GM23338 (cell line): Measurements from ENCODE around the gene EPHB6. TPM values are rescaled to one million over a fixed set of nuclear protein-coding genes. Genes with fewer than 3 reads are reported as not detected.

Source experiments
- ATAC-seq: fragments of 200-7000 bp; cut with Tn5 transposase; 3 replicates; pipeline ENCODE4 v1.9.1; 2020
- DNase-seq: peaks from one replicate; pipeline ENCODE4 v3.0.0-alpha.2; 2015; ENCODE audit warnings: low spot score
- H2AFZ ChIP-seq: fragments of 200-600 bp; sonication (generic); 2 replicates; pipeline ENCODE4 v1.8.0; 2016; ENCODE audit warnings: antibody characterized with exemption, mild to moderate bottlenecking, moderate library complexity
- H3F3A ChIP-seq: fragments of 200-600 bp; sonication (generic); replicated peaks from 2 replicates; pipeline ENCODE4 v1.8.0; 2017; ENCODE audit warnings: antibody characterized with exemption, mixed run types, low read depth
- H3K27ac ChIP-seq: fragments of 200-600 bp; sonication (generic); 2 replicates; pipeline ENCODE4 v1.6.1; 2016; ENCODE audit warnings: low read depth
- H3K27me3 ChIP-seq: fragments of 200-600 bp; sonication (generic); 2 replicates; pipeline ENCODE4 v1.8.0; 2016; ENCODE audit warnings: mild to moderate bottlenecking, mixed run types, moderate library complexity; ENCODE audit not compliant: insufficient read depth
- H3K36me3 ChIP-seq: fragments of 200-600 bp; sonication (generic); 2 replicates; pipeline ENCODE4 v1.8.0; 2016; ENCODE audit warnings: mild to moderate bottlenecking; ENCODE audit not compliant: insufficient read depth
- H3K4me1 ChIP-seq: fragments of 200-600 bp; sonication (generic); 2 replicates; pipeline ENCODE4 v1.8.0; 2016; ENCODE audit warnings: mild to moderate bottlenecking, moderate library complexity; ENCODE audit not compliant: insufficient read depth
- H3K4me2 ChIP-seq: fragments of 200-600 bp; sonication (generic); 2 replicates; pipeline ENCODE4 v1.7.1; 2017; ENCODE audit warnings: mixed run types
- H3K4me3 ChIP-seq: fragments of 200-600 bp; sonication (generic); 2 replicates; pipeline ENCODE4 v1.6.1; 2016; ENCODE audit warnings: mixed run types
- H3K79me2 ChIP-seq: fragments of 200-600 bp; sonication (generic); replicated peaks from 2 replicates; pipeline ENCODE4 v1.8.0; 2017; ENCODE audit warnings: mild to moderate bottlenecking; ENCODE audit not compliant: insufficient read depth
- H3K9me2 ChIP-seq: fragments of 200-600 bp; sonication (generic); 2 replicates; pipeline ENCODE4 v1.8.0; 2017; ENCODE audit not compliant: insufficient read depth
- H4K20me1 ChIP-seq: fragments of 200-600 bp; sonication (generic); replicated peaks from 2 replicates; pipeline ENCODE4 v1.8.0; 2017; ENCODE audit warnings: mild to moderate bottlenecking; ENCODE audit not compliant: insufficient read depth
- H3K27ac Mint-ChIP-seq: 2 replicates; pipeline ENCODE4 v1.8.0; 2020; ENCODE audit warnings: inconsistent platforms, mild to moderate bottlenecking, moderate library complexity, mixed read lengths
- H3K27me3 Mint-ChIP-seq: 3 replicates; pipeline ENCODE4 v1.8.0; 2022; ENCODE audit warnings: low read depth, mild to moderate bottlenecking, moderate library complexity, mixed read lengths, inconsistent platforms; ENCODE audit not compliant: insufficient read depth, poor library complexity
- H3K36me3 Mint-ChIP-seq: 3 replicates; pipeline ENCODE4 v1.8.0; 2021; ENCODE audit warnings: low read depth, mild to moderate bottlenecking, inconsistent platforms, moderate library complexity, mixed read lengths
- H3K4me1 Mint-ChIP-seq: 3 replicates; pipeline ENCODE4 v1.8.0; 2020; ENCODE audit warnings: mild to moderate bottlenecking, inconsistent platforms, mixed read lengths
- H3K4me3 Mint-ChIP-seq: 3 replicates; pipeline ENCODE4 v1.8.0; 2021; ENCODE audit warnings: moderate library complexity, mild to moderate bottlenecking, inconsistent platforms, mixed read lengths
- H3K9me3 Mint-ChIP-seq: 3 replicates; pipeline ENCODE4 v1.8.0; 2020; ENCODE audit warnings: moderate library complexity, mild to moderate bottlenecking, inconsistent platforms, mixed read lengths
- CREB1 ChIP-seq: fragments of 250-450 bp; sonication (Bioruptor Pico); IDR thresholded peaks from 2 replicates; pipeline ENCODE4 v1.5.0; 2020; ENCODE audit warnings: low read depth, mild to moderate bottlenecking, moderate library complexity
- CTCF ChIP-seq, 2 experiments: fragments of 200-600 bp in 1 of 2; sonication (generic) in 1 of 2; conservative IDR thresholded peaks; 2 replicates each; pipeline versions ENCODE4 v1.5.1 to v1.6.1; 2016 to 2017; ENCODE audit warnings: antibody characterized with exemption in 2 of 2, low read depth in 2 of 2, mild to moderate bottlenecking in 2 of 2, moderate library complexity in 1 of 2
- ETS1 ChIP-seq: IDR thresholded peaks from 2 replicates; pipeline ENCODE4 v1.6.1; 2016; ENCODE audit warnings: antibody characterized with exemption
- EZH2 ChIP-seq: fragments of 200-600 bp; sonication (generic); IDR thresholded peaks from one replicate; pipeline ENCODE4 v1.8.0; 2017; ENCODE audit warnings: antibody characterized with exemption, mild to moderate bottlenecking, low read depth; ENCODE audit not compliant: unreplicated experiment
- EZH2phosphoT487 ChIP-seq: fragments of 200-600 bp; sonication (generic); IDR thresholded peaks from one replicate; pipeline ENCODE4 v1.8.1; 2018; ENCODE audit warnings: antibody characterized with exemption; ENCODE audit not compliant: unreplicated experiment
- JUNB ChIP-seq: IDR thresholded peaks from one replicate; pipeline ENCODE4 v1.6.1; 2016; ENCODE audit warnings: antibody characterized with exemption; ENCODE audit not compliant: unreplicated experiment
- NANOG ChIP-seq: IDR thresholded peaks from 2 replicates; pipeline ENCODE4 v1.6.1; 2016; ENCODE audit warnings: antibody characterized with exemption, borderline replicate concordance
- POLR2AphosphoS5 ChIP-seq: IDR thresholded peaks from 2 replicates; pipeline ENCODE4 v1.6.1; 2016; ENCODE audit warnings: antibody characterized with exemption, low read depth
- REST ChIP-seq: IDR thresholded peaks from one replicate; pipeline ENCODE4 v1.6.1; 2018; ENCODE audit warnings: antibody characterized with exemption; ENCODE audit not compliant: unreplicated experiment
- STAT1 ChIP-seq: IDR thresholded peaks from one replicate; pipeline ENCODE4 v1.6.1; 2016; ENCODE audit warnings: antibody characterized with exemption; ENCODE audit not compliant: unreplicated experiment
- ZNF114 ChIP-seq: fragments of 250-450 bp; sonication (Bioruptor Pico); IDR thresholded peaks from 2 replicates; pipeline ENCODE4 v1.5.0; 2020; ENCODE audit warnings: mild to moderate bottlenecking, moderate library complexity
- ZNF331 ChIP-seq: fragments of 250-450 bp; sonication (Bioruptor Pico); IDR thresholded peaks from 2 replicates; pipeline ENCODE4 v1.5.0; 2020; ENCODE audit warnings: low read depth, mild to moderate bottlenecking, moderate library complexity
- polyA plus RNA-seq: library from polyadenylated mRNA; unstranded; fragments of >200 nt; fragmentation: Nextera tagmentation; extraction: Ambion mirVana; gene quantifications from 2 replicates; pipeline ENCODE4 v1.2.1, GENCODE V29; 2016
- total RNA-seq: library from RNA; depleted of rRNA; stranded (reverse); fragments of >200 nt; shearing (Covaris generic); gene quantifications from 2 replicates; pipeline ENCODE4 v1.2.3, GENCODE V29; 2014

The EPHB6 gene
- total and polyA plus RNA-seq, 2 experiments from 2014 or later: 20.8 to 27.5 TPM

GRCh38 chr7:142896741-142897379 is 42.0 kb downstream of the EPHB6 start (continued):
- TF ChIP-seq CTCF (conservative IDR thresholded peaks at IDR 0.05; ENCODE audit: low read depth in 2 of 2) (no peak), NANOG (no peak), ZNF114 (no peak), CREB1 (CRISPR knock-in tag) (no peak)

GRCh38 chr7:142897691-142898090 is 42.8 kb downstream of the EPHB6 start:
- Histone ChIP-seq H4K20me1 (no peaks in the 10 kb centered on the region), H3K4me2 (no peak overlapping the region), H2AFZ (no peak overlapping the region), H3K79me2 (no peaks in the 10 kb centered on the region), H3K27ac (no peak overlapping the region), H3K9me2 (no peaks in the 10 kb centered on the region), H3K27me3 (no peaks in the 10 kb centered on the region), H3K36me3 (no peaks in the 10 kb centered on the region), H3K4me3 (no peak overlapping the region), H3F3A (no peaks in the 10 kb centered on the region), H3K4me1 (no peaks in the 10 kb centered on the region)
- ATAC-seq (no peak), DNase-seq (no peak)
- Mint-ChIP-seq H3K27me3 (peaks cover 3% of the 10 kb centered on the region), H3K4me3 (no peak overlapping the region), H3K9me3 (no peaks in the 10 kb centered on the region), H3K36me3 (no peaks in the 10 kb centered on the region; the same call in 2 of the 3 replicates), H3K27ac (no peak overlapping the region), H3K4me1 (peaks cover 9% of the 10 kb centered on the region)
- TF ChIP-seq ETS1: no peak
- no peak for TF ChIP-seq CREB1 (CRISPR knock-in tag)
- TF ChIP-seq REST: no peak
- TF ChIP-seq NANOG: no peak
- TF ChIP-seq EZH2: no peak
- no peak for TF ChIP-seq CTCF (conservative IDR thresholded peaks at IDR 0.05; ENCODE audit: low read depth in 2 of 2)
- TF ChIP-seq EZH2phosphoT487: no peak
- TF ChIP-seq JUNB: no peak
- TF ChIP-seq ZNF114: no peak
- TF ChIP-seq POLR2AphosphoS5: no peak
- no peak for TF ChIP-seq STAT1
- no peak for TF ChIP-seq ZNF331 (CRISPR knock-in tag)
